GM18861 (cell line): ENCODE data around the gene GABRP.

Experiments used
- ATAC-seq: cut with Tn5 transposase; IDR thresholded peaks from one replicate; pipeline ENCODE4 v1.9.1; 2021; ENCODE audit not compliant: unreplicated experiment

GABRP gene

DNA sequence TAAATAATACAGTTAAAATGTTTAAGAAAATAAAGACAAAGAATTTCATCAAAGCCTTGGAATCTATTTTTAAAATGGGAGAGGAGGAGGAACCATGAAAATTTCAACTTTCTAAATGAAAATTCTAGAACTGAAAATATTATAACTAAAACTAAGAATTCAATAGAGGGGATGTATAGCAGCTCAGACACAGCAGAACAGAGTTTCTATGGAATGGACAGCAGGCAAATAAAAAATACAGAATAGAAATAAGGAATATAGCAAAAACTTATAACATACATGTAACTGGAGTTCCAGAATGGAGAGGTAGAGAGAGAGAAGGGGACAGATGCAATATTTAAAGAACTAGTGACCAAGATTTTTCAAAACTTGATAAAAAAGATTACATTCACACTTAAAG is 76.9 kb downstream of the GABRP start:
- ATAC-seq = no peak

- no peak for ATAC-seq
Measured at GRCh38 chr5:170860818-170861666, 77.5 kb downstream of the GABRP start.

DNA sequence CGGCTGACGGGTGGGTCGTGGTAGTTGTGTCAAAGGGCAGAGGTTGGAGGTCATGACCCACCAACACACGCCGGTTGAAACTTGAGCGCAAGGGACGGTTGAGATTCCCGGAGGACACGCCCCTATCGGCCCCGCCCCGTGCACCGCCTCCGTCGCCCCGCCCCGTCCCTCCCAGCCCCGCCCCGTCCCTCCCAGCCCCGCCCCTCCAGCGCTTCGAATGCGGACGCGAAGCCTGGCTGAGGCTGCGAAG is 78.1 kb downstream of the GABRP start:
- no peak for ATAC-seq

- ATAC-seq = no peak
Measured at GRCh38 chr5:170861917-170862766, 78.6 kb downstream of the GABRP start, which contains the start of gene RANBP17. RANBP17 (plus strand) TSS chr5:170862018.

DNA sequence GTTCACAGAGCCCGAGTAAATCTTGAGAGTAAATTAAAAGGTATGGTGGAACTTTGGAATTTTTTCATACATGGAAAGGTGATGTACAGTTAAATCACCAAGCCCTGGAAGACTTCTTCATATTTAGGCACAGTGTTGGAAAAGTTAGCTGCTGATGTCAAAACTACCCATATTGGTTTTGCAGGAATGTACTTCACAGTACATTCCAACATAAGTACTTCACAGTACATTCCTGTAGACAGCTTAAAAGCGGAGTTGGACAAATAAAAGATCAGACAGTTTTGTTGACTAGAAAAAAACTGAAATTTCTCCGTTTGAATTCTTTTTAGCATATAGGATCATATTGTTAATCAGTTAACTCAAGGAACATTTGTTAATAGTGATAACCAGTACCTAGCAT is 80.1 kb downstream of the GABRP start:
- no peak for ATAC-seq
